ENCODE data around the gene PPP4R4.

GRCh38 chr14:94124582-94125377 lies 49.3 kb upstream of the PPP4R4 start:
- TF ChIP-seq CTCF (IDR thresholded peaks at IDR 0.05) = no peak
- no peak for TF ChIP-seq POLR2A (IDR thresholded peaks at IDR 0.05)
